Activated CD4-positive, alpha-beta T cell treated with anti-CD3 and anti-CD28 coated beads, Interleukin-2, amount 50 U/mL, for 16 hours (primary cell): ENCODE measurements around the gene CCDC148.

ENCODE experiments used
- DNase-seq: peaks from one replicate; pipeline ENCODE4 v3.0.0-alpha.2; 2020

Gene CCDC148

GRCh38 chr2:158143703-158144360 is 312.7 kb downstream of the CCDC148 start:
- no peak for DNase-seq

GRCh38 chr2:158142568-158143332 is 313.8 kb downstream of the CCDC148 start:
- DNase-seq = no peak

- DNase-seq = no peak
Observed at GRCh38 chr2:158142165-158142564, 314.4 kb downstream of the CCDC148 start.

GRCh38 chr2:158140201-158140600 is 316.4 kb downstream of the CCDC148 start:
- no peak for DNase-seq

- DNase-seq = no peak
Observed at GRCh38 chr2:158138255-158138654, 318.3 kb downstream of the CCDC148 start.

GRCh38 chr2:158135096-158135495 is 321.5 kb downstream of the CCDC148 start:
- DNase-seq = no peak

- DNase-seq = no peak
Observed at GRCh38 chr2:158134655-158135054, 321.9 kb downstream of the CCDC148 start.

GRCh38 chr2:158134055-158134454 is 322.5 kb downstream of the CCDC148 start:
- no peak for DNase-seq

- DNase-seq = no peak
Observed at GRCh38 chr2:158131919-158132566, 324.5 kb downstream of the CCDC148 start.

GRCh38 chr2:158131483-158131912 is 325.1 kb downstream of the CCDC148 start:
- DNase-seq = no peak

GRCh38 chr2:158130832-158131473 is 325.6 kb downstream of the CCDC148 start:
- no peak for DNase-seq

GRCh38 chr2:158129037-158129436 is 327.5 kb downstream of the CCDC148 start:
- no peak for DNase-seq

- DNase-seq = no peak
Observed at GRCh38 chr2:158128168-158128973, 328.2 kb downstream of the CCDC148 start.

- DNase-seq = no peak
Observed at GRCh38 chr2:158127380-158127804, 329.2 kb downstream of the CCDC148 start.

GRCh38 chr2:158125756-158126498 is 330.6 kb downstream of the CCDC148 start:
- no peak for DNase-seq

- no peak for DNase-seq
Observed at GRCh38 chr2:158124896-158125295, 331.7 kb downstream of the CCDC148 start.
